Activated naive CD8-positive, alpha-beta T cell (primary cell): Measurements from ENCODE around the gene DGKD.

Experiments
- H3K27ac Mint-ChIP-seq: one replicate; pipeline ENCODE4 v1.8.0; 2021; ENCODE audit warnings: mixed read lengths
- H3K27me3 Mint-ChIP-seq: one replicate; pipeline ENCODE4 v1.8.0; 2021; ENCODE audit warnings: mixed read lengths
- H3K36me3 Mint-ChIP-seq: one replicate; pipeline ENCODE4 v1.8.0; 2021; ENCODE audit warnings: mixed read lengths
- H3K4me1 Mint-ChIP-seq: one replicate; pipeline ENCODE4 v1.8.0; 2021; ENCODE audit warnings: low read depth, mixed read lengths
- H3K4me3 Mint-ChIP-seq: one replicate; pipeline ENCODE4 v1.8.0; 2021; ENCODE audit warnings: mild to moderate bottlenecking, mixed read lengths
- H3K9me3 Mint-ChIP-seq: one replicate; pipeline ENCODE4 v1.8.0; 2021; ENCODE audit warnings: low read depth, mixed read lengths

The DGKD gene

DNA sequence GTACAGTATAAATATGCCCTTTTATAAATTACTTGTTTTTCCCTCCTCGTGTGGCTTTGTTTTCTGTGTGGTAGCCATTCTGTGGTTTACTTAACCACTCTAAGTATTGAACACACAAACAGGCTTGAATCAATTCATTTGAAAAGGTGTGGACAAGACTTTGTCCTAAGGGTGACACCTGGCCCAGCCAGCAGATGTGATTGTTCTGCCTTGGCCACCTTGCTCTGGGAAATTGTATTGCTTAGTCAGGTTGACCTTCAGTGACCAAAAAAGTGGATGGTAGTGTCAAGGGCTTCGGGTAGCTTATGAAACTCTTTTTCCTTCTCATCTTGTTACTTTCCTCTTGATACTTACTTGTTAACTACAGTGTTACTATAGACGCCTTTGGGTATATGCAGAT lies 61.9 kb downstream of the DGKD start:
- Mint-ChIP-seq H3K4me1 (peaks cover 94% of the 10 kb centered on the region), H3K27me3 (no peaks in the 10 kb centered on the region), H3K4me3 (peak overlapping the region; percentile 10), H3K27ac (peak overlapping the region; percentile 67), H3K36me3 (peaks cover 22% of the 10 kb centered on the region), H3K9me3 (peaks cover 6% of the 10 kb centered on the region)

DNA sequence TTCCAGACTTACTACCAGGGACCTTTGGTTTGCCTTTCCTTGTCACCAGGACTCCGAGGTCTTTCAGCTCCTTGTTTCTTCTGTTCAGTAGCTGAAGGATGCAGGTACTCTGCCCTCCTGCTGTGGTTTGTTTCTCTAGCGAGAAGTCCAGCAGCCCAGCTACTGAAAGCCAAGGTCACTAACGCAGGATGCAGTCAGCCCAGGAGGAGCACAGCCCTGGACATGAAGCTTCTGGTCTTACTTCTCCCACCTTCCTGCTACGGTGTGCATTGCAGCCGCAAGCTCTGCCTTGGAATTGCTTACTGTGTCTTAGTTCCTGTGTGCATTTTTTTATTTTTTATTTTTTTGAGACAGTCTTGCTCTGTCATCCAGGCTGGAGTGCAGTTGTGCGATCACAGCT lies 62.4 kb downstream of the DGKD start:
- Mint-ChIP-seq H3K27ac (no peak overlapping the region), H3K9me3 (peaks cover 1% of the 10 kb centered on the region), H3K4me1 (peaks cover 94% of the 10 kb centered on the region), H3K27me3 (no peaks in the 10 kb centered on the region), H3K36me3 (peaks cover 20% of the 10 kb centered on the region), H3K4me3 (no peak overlapping the region)

DNA sequence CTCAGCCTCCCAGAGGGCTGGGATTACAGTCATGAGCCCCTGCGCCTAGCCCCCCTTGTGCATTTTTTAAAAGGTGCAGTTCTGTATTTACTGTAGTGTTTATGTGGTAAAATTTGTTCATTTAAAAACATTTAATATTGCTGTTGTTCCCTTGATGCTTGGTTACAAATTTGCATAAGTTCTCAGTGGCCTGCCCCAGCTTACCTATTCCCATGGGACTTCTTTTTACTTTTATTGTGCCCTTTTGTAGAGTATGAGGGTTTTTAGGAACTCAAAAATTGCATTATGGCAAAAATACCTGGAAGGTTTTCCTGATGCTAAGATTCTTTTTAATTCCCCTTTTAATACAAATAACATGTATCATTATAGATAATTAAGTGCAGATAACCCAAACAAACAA lies 63.0 kb downstream of the DGKD start:
- H3K27me3 Mint-ChIP-seq: no peaks in the 10 kb centered on the region
- H3K4me1 Mint-ChIP-seq: peaks cover 95% of the 10 kb centered on the region
- peak overlapping the region; percentile 20 for H3K4me3 Mint-ChIP-seq
- peak overlapping the region; percentile 48 for H3K27ac Mint-ChIP-seq
- peaks cover 16% of the 10 kb centered on the region for H3K36me3 Mint-ChIP-seq
- H3K9me3 Mint-ChIP-seq: no peaks in the 10 kb centered on the region

DNA sequence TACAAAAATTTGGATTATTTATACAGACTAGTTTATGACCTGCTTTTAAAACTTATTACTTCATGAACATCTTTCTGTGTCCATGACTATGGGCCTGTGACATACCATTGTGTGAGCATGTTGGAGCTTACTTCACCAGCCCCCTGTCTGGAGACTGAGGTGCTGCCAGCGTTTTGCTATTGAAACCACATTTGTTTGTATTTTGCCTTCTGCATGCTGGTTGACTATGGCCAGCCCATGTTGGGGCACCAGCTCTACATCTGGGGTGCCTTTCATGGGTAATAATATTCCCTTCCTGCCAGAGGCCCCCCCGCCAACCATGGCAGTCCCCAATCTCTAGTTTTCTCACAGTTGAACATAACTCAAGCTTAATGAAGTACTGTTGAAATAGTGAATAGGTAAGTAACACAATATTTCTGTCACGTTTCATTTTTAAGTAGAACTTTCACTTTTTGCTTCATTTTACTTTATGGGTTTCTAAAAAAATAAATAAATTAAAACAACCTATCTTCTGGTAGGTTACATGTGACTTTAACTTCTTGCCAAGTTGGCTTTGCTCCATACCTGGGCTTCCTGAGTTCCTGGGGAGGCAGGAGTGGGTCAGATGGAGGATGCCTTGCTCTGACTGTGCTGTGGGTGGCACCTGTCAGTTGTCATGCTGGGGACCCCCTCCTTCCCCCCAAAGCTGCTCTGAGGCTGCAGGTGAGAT lies 63.9 kb downstream of the DGKD start:
- peaks cover 98% of the 10 kb centered on the region for H3K4me1 Mint-ChIP-seq
- no peaks in the 10 kb centered on the region for H3K27me3 Mint-ChIP-seq
- peak overlapping the region; percentile 83 for H3K4me3 Mint-ChIP-seq
- H3K27ac Mint-ChIP-seq: peak overlapping the region; percentile 89
- peaks cover 14% of the 10 kb centered on the region for H3K36me3 Mint-ChIP-seq
- H3K9me3 Mint-ChIP-seq: no peaks in the 10 kb centered on the region

DNA sequence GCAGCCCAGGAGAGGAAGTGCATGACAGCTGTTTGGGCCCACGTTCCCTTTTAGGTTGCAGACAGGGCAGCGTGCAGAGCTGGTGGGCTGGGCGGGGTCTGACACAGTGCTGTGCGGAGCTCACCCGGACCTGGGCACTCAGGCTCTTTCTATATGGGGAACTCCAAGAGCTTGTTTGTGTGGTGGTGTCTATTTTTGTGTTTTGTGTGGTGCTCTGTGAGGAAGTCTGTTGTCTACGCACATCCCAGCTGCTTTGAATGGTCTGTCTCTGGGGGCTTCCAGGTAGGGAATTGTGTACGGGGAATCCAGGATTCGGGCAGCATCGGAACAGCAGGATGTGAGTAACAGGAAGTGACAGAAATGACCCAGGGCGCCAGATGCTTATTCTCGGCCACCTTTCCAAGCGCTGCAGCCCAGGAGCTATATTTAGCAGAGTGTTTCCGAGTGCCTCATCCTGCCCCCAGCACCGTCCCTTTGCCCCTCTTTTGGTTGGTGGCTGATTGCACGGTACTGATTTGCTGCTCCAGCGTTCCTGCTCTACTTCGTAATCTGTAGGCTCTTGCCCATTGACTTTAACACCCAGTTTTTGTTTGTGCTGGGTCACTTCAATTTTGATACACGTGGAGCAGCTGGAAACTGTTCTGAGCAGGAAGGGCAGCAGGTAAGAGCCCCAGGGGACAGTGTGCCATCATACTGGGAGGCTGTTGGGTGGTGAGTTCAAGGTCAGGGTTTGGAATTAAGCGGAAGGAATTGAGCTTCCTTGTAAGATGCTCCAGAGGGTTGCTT lies 64.7 kb downstream of the DGKD start:
- Mint-ChIP-seq H3K9me3 (no peaks in the 10 kb centered on the region), H3K36me3 (peaks cover 12% of the 10 kb centered on the region), H3K27me3 (no peaks in the 10 kb centered on the region), H3K4me1 (peaks cover 98% of the 10 kb centered on the region), H3K27ac (peak overlapping the region; percentile 89), H3K4me3 (peak overlapping the region; percentile 83)

DNA sequence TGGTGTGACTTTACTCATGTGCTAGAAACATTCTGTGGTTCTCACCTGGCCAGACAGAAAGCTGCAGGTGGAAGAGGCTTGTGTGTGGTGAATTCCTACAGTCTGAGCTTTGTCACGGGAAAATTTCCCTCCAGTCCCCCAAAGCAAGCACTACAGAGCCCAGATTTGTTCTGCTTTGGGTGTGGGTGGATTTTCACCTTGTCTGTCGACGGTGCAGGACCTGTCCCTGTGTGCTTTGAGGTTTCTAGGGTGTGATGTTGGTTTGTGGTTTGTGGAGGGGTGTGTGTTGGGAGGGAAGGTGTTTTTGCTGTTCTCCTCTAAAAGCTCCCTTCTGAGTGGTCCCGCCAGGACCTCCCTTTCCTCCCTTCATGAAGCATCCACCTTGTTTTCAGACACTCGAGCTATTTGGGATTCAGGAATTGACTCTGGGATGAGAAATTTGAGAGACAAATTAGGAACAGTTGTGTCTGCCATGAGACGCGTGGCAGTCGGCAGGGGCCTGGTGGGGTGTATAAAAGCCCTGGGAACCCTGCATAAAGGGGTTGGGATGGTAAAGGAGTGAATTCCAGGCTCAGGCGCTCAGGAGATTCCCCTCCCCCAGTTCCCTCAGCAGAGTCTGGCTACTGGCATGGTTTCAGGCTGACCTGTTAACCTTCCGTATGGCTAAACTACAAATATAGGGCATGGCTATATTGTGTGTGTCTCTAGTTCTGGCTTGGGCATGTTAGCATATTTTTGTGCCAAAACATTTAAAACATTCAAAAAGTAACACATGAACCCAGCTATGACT lies 65.5 kb downstream of the DGKD start:
- H3K9me3 Mint-ChIP-seq: no peaks in the 10 kb centered on the region
- peak overlapping the region; percentile 83 for H3K4me3 Mint-ChIP-seq
- no peaks in the 10 kb centered on the region for H3K27me3 Mint-ChIP-seq
- H3K4me1 Mint-ChIP-seq: peaks cover 98% of the 10 kb centered on the region
- H3K27ac Mint-ChIP-seq: peak overlapping the region; percentile 89
- peaks cover 14% of the 10 kb centered on the region for H3K36me3 Mint-ChIP-seq

DNA sequence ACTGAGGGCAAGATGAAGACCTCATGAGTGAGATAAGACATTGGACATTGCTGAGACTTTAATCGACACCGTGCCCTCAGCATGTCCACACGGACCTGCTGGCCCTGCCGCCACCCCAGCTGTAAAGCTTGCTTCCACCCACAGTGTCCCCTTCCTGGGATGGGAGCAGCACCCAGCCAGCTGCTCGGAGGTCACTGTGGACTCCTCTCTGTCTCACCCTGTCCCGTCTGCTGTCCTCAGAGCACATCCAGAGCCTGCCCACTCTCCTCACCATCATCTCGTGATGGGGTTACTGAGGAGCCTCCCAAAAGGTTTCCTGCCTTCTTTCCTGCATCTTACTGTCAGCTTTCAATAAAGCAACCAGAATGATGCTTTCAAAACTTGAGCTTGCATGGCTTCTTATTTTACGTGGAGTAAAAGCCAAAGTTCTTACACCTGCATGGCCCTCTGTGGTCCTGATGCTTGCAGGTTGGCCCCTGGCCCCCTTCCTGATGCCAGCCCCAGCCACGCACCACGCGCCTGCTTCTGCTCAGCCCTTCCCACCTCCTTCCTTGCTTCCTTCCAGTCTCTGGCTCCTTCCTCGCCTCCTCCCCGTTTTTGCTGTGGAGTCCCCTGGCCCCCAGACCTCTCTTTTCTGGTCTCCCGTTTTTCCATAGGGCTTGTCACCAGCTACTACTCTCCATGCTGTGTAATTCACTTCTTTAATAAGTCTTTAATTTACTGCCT lies 67.0 kb downstream of the DGKD start:
- Mint-ChIP-seq H3K27me3 (no peaks in the 10 kb centered on the region), H3K27ac (peak overlapping the region; percentile 70), H3K4me1 (peaks cover 95% of the 10 kb centered on the region)

DNA sequence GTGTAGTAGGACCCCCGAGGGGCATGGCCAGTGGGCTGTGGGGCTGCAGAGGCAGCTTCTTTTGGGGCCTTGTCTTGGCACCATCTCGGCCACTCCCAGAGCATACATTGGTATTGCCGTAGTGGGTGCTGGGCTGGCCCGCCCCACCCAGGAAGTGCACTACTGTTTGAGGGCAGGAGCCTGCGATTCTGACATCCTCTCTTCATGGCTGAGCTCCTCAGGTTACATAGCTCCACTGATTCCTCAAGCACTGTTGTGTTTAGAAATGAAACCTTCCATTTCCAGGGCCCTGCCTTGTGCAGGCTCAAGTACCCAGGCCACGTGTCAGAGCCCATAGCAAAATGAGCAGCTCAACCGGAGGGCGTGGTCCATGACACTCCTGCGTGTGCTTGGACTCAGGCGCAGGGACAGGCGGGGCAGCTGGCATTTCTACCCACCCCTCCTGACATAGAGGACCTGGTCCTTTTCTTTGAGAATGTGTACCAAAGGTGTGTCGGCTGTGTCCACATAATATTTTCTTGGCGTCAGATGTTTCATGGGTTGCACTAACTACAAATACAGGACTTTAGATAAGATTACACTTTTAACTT lies 67.9 kb downstream of the DGKD start:
- Mint-ChIP-seq H3K36me3 (peaks cover 22% of the 10 kb centered on the region), H3K9me3 (no peaks in the 10 kb centered on the region), H3K27me3 (no peaks in the 10 kb centered on the region), H3K4me3 (peak overlapping the region; percentile 83), H3K27ac (peak overlapping the region; percentile 70), H3K4me1 (peaks cover 97% of the 10 kb centered on the region)

More for the DNA sequence above, 67.0 kb downstream of the DGKD start:
- Mint-ChIP-seq H3K36me3 (peaks cover 15% of the 10 kb centered on the region), H3K4me3 (peak overlapping the region; percentile 83), H3K9me3 (no peaks in the 10 kb centered on the region)

DNA sequence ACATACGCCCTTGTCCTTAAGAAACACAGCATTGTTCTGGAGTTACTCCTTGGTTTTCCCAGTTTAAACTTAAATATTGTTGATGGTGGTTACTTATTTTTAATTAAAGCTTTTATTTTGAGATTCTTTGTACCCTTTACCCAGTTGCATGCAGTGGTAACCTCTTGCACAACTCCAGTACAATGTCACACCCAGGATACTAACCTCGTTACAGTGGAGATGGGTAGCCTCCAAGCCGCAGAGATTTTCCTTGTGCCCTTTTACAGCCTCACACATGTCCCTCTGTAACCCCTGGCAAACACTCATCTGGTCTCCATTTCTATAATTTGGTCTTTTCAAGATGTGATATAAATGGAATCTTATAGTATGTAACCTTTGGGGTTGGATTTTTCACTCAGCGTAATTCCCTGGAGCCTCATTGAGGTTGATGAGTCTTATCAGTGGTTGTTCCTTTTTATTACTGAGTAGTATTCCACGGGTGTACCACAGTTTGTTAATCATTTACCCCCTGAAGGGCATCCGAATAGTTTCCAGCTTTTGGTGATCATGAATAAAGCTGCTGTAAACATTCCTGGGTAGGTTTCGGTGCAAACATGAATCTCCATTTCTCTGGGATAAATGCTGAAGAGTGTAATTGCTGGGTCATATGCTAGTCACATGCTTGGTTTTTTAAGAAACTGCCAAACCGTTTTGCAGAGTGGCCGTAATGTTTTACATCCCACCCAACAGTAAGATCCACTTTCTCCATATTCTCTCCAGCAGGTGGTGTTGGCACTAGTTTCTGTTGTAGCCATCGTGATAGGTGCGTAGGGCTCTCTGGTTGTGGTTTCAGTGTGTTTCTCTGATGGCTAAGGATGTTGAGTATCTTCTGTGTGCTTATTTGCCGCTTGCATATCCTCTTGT lies 68.6 kb downstream of the DGKD start:
- Mint-ChIP-seq H3K4me1 (peaks cover 96% of the 10 kb centered on the region), H3K9me3 (no peaks in the 10 kb centered on the region), H3K4me3 (peak overlapping the region; percentile 38), H3K27me3 (no peaks in the 10 kb centered on the region), H3K36me3 (peaks cover 22% of the 10 kb centered on the region), H3K27ac (peak overlapping the region; percentile 70)

DNA sequence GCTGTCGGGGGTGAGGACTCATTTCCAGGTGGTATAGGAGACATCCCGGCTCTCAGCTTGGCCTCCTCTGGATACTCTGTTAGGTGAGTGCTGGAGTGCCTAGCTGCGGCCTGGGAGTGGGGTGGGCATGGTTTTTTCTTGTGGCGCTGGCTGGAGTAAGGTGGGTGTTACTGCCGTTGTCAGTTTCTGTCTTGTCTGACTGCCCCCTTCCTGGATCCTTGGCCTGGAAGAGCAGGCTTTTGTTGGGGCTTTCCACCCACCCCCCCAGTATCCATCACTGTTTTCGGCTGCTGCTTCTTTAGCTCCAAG lies 69.2 kb downstream of the DGKD start:
- Mint-ChIP-seq H3K4me3 (peak overlapping the region; percentile 38), H3K36me3 (peaks cover 22% of the 10 kb centered on the region), H3K27ac (peak overlapping the region; percentile 70)

DNA sequence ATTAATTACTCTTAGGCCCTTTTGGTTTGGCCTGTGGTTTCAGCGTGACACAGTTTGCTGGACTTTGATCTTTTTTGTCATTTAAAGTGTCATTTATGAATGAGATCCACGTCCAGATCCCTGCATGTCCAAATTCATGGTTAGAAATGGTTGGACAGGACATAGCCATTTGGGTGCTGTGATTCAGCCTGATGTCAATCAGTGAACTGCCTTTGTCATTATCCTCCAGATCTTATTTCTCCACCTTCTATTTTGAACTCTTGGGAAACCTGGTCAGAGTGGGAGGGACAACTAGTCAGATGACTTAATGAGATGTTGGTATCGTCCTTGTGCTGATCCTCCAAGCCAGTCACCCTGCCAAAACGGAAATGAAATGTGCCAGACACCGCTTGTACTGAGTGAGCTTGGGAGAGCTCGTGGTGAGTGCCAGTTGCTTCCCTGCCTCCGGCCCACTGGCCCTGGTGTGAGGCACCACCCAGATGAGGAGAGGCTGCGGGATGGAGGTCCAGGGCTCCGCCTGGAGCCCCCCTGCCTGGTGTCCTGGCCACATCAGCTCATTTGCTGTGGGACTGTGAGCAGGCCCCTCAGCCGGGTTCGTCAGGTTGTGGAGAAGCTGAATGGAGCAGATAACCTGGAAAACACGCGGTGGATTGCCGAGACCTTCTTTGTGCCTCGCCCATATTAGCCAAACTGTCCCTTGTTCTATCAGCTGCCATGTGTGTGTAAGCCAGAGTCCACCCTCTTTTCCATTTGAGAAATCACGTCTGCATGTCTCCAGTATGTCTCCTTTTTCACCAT lies 70.1 kb downstream of the DGKD start:
- Mint-ChIP-seq H3K36me3 (peaks cover 22% of the 10 kb centered on the region), H3K9me3 (no peaks in the 10 kb centered on the region), H3K4me3 (peak overlapping the region; percentile 25), H3K4me1 (peaks cover 96% of the 10 kb centered on the region), H3K27me3 (no peaks in the 10 kb centered on the region), H3K27ac (peak overlapping the region; percentile 69)

More for the DNA sequence above, 69.2 kb downstream of the DGKD start:
- Mint-ChIP-seq H3K4me1 (peaks cover 96% of the 10 kb centered on the region), H3K27me3 (no peaks in the 10 kb centered on the region), H3K9me3 (no peaks in the 10 kb centered on the region)

DNA sequence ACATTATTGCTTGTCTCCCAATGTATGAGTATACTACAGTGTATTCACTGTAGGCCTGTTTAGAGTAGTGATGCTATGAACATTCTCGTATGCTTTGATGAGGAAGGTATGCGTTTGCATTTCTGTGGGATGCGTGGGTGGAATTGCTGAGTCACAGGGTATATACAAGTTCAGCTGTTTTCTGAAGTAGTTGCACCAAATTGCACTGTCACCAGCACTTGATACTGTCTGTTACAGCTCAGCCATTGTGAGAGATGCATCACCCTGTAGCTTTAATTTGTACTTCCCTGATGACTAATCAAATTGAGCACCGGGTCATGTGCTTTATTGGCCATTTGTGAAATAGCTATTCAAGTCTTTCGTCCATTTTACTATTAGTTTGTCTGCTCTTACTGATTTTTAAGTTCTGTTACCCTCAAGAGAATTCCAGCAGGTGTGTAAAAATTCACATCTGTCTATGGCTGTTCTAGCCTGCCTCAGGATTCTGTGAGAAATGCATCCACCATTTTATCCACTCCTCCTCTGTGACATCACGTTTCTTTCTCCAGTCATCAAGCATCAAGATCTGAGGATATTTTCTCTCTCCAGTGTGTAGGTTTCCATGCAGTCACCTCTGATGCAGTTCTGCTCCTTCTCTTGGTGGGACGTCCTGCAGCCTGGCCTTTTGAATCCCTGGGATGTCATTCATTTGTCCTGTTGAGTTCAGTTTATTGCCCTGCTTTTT lies 72.5 kb downstream of the DGKD start:
- peak overlapping the region; percentile 18 for H3K4me3 Mint-ChIP-seq
- no peaks in the 10 kb centered on the region for H3K27me3 Mint-ChIP-seq
- H3K36me3 Mint-ChIP-seq: peaks cover 21% of the 10 kb centered on the region
- H3K27ac Mint-ChIP-seq: peak overlapping the region; percentile 85
- H3K9me3 Mint-ChIP-seq: no peaks in the 10 kb centered on the region
- H3K4me1 Mint-ChIP-seq: peaks cover 91% of the 10 kb centered on the region
